GM21723 (cell line): ENCODE results near the gene SRRM4.

Experiments used
- ATAC-seq: cut with Tn5 transposase; IDR thresholded peaks from one replicate; pipeline ENCODE4 v1.9.1; 2021; ENCODE audit warnings: mild to moderate bottlenecking, moderate library complexity; ENCODE audit not compliant: unreplicated experiment

SRRM4 gene

DNA sequence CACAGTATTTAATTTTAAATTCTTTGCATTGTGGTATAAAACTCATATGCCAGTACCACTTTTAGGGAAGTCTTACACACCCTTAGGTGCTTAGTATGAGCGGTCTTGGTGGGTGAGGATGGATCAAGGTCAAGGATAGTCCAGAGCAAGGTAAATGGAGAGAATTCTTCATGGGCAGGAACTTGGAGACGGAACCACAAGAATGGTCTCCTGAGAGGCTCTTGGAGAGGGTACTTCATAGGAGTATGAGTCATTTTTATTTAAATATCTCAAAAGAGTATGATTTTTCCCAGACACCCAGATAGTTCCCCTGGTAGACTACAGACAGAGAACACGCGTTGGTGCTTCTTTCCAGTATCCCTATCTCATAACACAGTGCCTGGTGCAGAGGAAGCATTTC, 219.3 kb downstream of the SRRM4 start:
- no peak for ATAC-seq

DNA sequence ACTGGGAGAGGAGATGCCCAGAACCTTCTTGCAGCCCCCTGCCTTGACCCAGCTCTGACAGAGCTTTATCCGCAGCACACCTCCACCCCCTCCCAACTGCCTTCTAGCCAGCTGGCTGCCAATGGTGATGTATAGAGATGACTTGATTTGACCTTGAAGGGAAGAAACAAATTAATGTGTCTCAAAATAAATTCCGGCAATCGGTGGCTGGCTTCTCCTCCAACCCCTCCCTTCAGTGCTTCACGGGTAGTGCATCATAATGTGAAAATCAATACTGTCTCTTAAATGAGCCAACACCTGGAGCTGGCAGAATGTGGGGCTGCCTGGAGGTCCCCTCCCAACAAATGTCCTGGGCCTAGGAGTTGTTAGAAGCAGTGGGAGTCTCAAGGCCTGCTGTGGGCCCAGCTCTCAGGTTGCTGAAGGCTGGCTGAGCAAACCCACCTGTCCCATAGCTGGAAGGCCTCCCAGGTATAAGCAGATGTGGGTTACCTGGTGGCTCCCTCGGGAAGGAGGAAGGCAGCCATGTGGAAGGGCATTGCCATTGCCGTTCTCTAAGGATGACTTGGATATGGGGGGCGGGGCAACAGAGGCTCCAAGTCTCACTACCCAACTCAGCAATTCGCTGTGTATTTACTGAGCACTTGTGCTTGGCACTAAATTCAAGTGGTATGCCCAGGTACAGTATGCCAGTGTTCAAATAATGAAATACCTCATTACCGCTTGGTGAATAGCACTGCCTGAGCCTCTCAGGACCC, 220.6 kb downstream of the SRRM4 start:
- ATAC-seq, result no peak

DNA sequence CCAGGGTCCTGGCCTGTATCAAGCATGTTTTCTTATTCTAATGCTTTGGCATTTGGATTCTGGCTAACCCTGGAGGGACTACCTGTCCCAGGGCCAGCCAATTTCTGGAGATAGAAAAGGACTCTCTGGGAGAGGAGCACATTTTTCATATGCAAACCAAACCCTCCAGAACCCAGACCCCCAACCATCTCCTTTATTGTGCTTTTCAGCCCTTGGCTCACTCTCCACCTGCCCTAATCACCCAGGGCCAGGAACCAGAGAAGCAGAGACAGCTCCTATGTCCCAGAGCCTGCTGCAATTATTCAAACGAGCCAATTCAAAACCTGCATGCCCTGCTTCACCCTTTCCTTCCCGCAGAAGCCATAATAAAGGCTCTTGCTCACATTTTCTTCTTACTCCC, 221.2 kb downstream of the SRRM4 start:
- ATAC-seq, result no peak

DNA sequence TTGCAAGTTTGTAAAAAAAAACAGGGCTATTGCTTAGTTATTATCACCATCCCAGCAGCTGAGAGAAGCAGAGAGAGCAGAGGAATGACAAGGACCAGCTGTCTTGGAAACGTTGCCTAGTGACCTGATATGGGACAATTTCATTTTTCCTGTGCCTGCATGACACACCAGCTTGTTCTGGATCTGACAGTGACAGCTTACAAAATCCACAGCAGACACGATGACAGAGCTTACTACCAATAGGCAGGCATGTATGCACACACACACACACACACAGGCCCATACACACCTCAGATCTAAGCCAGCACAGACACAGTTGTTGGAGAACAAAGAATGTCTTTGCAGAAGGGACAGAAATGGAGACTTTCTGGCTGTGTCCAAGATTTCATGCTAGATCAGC, 222.8 kb downstream of the SRRM4 start:
- no peak for ATAC-seq

DNA sequence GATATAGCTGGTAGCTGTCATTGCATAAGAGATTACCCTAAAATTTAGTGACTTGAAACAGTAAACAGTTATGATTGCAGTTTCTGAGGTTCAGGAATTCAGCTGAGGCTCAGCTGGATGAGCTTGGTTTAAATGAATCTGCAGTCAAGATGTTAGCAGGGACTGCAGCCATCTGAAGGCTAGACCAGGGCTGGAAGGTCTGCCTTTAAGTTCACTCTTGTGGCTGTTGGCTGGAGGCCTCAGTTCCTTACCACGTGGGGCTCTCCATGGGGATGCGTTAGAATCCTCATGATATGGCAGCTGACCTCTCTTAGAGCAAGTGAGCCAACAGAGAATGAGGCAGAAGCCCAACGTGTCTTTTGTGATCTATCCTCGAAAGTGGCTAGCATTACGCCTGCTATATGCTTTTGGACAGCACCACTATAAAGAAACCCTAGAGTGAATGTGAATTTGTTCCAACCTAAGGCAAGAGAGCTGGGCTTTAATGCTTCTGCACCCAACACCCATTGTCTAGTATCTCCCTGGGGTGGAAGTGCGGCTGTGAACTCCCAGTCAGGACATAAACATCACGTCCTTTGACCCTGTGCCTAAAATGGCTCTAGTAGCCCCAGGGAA, 223.4 kb downstream of the SRRM4 start:
- no peak for ATAC-seq

DNA sequence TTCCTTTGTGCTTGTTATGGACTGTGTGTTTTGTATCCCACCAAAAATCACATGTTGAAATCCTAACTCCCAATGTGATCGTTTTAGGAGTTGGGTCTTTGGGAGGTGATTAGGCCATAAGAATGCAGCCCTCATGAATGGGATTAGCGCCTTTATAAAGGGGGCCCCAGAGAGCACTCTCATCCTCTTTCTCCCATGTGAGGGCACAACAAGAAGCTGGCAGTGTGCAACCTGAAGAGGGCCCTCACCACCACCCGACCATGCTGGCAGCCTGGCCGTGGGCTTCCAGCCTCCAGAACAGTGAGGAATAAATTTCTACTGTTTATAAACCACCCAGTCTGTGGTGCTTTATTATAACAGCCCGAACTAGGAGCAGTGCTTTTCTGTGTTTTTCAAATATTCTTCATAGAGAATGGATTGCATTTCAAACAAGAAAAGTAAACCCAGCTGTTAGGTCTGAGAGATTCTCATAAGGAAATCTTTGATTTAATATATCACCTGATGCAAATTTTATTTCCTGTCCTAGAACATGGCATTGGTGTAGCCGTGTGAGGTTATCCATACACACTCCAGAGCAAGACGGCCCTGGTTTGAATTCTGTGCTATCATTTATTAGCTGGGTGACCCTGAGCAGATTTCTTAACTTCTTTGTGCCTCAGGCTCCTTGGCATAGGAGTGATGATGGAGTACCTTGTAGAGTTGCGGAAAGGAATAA, 225.2 kb downstream of the SRRM4 start:
- ATAC-seq, result no peak

DNA sequence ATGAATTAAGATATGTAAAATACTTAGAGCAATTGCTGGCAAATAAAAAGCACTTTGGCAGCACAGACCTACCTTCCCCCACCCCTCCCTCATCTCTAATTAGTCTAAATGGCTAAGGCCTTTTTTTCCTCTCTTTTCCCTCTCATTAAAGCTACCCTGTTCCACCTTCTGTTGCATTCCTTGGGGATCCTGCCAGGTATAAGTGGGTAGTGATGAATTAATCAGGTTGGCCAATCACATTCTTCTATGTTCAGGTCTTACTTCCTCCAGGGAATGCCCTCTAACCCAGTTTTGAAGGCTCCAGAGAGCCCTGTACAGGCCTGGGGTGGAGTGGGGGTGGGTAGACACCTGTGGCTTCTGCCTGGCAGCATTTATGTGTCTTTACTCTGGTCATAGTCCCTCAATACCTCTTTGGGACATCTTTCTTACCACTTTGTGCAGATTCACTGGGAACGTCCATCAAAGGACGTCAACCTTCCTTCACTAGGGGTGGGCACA, 225.8 kb downstream of the SRRM4 start:
- no peak for ATAC-seq

DNA sequence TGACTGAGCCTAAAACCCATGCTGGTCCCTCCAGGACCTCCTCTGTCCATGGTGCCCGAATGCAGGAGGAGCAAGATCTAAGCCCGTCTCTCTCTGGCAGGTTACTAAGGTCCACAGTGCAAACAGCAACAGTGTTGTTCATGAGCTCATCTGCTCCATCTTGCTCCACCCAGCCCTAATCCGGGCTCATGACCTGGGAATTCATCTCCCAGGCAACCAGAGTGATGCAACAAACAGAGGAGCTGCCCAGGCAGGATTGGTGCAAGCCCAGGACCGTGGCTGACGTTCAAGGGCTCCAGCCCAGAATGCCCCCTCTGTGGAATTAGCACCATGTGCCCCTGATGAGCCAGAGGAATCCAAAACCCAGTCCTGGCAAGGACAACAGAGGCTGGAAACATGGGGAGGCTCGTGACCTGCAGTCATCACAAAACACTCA, 227.3 kb downstream of the SRRM4 start:
- no peak for ATAC-seq

DNA sequence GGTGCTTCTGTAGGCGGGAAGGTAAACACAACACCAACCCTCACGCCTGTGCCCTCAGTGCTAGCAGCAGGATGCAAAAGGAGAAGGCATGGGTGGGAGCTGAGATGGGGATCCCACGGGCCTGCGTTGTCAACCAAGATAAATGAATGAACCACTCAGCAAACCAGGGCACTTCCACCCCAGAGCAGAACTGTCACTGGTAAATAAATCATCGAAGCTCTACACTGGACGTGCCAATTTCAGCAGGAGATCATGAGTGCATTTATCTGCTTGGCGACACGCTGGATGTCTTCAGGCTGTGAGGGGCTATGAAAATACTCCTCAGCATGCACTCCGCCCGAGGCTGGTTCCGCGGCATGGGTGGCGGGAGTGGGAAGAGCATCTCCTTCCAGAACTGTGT, 230.5 kb downstream of the SRRM4 start:
- ATAC-seq, result no peak
